ENCODE results near the gene RALY. TPM values are rescaled to one million over a fixed set of nuclear protein-coding genes. Genes with fewer than 3 reads are reported as not detected.

Gene RALY
- total RNA-seq, 1 donor, result 67.4 TPM

DNA sequence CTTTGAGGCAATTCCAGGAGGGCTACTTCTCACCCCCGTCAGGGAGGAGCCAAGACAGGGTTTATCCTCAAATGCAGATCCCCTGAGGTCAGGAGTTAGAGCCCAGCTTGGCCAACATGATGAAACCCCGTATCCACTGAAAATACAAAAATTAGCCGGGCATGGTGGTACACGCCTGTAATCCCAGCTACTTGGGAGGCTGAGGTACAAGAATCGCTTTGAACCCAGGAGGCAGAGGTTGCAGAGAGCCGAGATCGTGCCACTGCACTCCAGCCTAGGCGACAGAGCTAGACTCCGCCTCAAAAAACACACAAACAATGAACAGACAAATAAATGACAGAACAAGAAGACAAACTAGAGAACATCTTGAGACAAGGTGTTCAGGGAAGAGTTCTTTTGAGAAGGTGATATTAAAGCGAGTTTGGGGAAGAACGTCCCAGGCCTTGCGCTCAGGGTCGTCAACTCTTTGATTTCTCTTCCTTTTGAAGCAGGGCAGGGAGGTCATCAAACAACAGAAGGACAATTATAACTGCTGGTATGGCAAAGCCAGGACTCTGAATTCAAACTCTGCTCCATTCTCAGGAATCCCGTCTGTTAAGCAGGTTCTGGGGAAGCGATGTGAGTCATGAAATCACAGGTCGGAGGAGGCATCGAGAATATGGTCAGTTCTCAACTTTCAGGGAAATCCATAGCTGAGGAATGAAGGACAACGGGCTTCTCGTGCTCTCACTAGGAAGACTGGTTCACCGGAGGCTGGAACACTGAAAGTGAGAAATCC is 1.4 kb upstream of the RALY start:
- no peak for DNase-seq (ENCODE audit: low read depth)
- TF ChIP-seq, protein P1, sequence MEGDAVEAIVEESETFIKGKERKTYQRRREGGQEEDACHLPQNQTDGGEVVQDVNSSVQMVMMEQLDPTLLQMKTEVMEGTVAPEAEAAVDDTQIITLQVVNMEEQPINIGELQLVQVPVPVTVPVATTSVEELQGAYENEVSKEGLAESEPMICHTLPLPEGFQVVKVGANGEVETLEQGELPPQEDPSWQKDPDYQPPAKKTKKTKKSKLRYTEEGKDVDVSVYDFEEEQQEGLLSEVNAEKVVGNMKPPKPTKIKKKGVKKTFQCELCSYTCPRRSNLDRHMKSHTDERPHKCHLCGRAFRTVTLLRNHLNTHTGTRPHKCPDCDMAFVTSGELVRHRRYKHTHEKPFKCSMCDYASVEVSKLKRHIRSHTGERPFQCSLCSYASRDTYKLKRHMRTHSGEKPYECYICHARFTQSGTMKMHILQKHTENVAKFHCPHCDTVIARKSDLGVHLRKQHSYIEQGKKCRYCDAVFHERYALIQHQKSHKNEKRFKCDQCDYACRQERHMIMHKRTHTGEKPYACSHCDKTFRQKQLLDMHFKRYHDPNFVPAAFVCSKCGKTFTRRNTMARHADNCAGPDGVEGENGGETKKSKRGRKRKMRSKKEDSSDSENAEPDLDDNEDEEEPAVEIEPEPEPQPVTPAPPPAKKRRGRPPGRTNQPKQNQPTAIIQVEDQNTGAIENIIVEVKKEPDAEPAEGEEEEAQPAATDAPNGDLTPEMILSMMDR (IDR thresholded peaks at IDR 0.05; ENCODE audit: insufficient read depth, low read length), result no peak
- peak overlapping the region; percentile 92 for H3K4me3 ChIP-seq (ENCODE audit: low read depth, low read length)

DNA sequence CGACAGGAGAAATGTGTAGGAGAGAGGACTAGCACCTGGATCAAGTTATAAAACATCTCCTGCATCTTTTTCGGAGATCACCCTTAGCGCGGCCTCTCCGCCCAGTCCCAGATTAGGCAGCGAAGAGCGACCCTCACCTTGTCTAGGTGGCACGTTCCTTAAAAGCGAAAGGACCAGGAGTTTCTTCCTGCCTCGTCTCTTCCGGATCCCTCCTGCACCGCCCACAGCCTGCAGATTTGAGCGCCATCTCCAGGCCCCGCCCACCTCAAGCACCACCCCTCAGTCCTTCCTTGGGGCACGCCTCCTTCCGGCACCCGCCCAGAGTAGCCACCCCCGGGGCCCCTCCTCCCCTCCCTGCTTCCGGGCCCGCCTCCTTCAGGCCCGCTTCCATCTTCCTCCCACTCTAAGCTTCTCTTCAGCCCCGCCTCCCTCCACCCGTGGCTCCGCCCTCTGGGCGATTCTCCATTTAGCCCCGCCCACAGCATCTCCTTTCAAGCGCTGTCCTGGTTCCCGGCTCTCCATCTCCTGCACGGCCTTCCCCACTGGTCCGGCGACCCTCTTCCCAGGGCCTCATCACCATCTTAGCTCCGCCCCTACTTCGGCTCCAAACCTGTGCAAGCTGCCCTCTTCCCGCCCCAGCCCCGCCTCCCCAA is 662 bp upstream of the RALY start:
- TF ChIP-seq, protein P1 (IDR thresholded peaks at IDR 0.05; ENCODE audit: insufficient read depth, low read length), result no peak
- peak; percentile 100 for DNase-seq (ENCODE audit: low read depth)
- peak overlapping the region; percentile 92 for H3K4me3 ChIP-seq (ENCODE audit: low read depth, low read length)

DNA sequence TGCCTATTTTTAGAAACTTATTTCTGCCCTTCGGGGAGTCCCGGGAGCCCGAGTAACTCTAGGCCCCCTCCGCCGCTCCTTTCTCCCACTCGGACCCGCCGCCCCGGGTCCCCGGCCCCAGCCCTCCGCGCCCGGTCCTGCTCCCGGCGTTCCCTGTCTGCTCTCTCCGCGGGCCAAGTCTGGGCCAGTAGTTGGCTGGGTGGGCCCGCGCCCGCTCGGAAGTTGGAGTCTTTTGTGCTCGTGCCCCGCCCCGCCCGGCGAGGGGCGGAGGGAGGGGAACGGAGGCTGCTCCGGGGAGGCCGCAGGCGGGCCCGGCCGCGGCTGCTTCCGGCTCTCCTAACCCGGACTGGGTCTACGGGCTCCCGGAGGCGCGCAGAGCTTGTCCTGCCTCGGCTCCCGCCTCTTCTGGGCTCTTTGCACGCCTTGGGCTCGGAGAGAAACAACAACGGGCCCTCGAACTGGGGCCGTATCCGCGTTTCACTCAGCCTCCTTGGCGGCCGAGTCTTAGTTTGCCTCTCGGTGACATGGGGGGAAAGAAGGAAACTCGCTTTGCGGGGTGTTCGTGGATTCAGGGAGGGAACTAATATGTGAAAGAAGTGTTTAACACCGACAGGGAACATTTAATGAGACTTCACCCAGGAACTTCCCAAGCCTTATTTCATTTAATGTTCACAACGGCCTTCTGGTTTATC is 657 bp downstream of the RALY start:
- TF ChIP-seq, protein P1 (IDR thresholded peaks at IDR 0.05; ENCODE audit: insufficient read depth, low read length), result no peak
- H3K4me3 ChIP-seq (ENCODE audit: low read depth, low read length), result peak overlapping the region; percentile 89
- peak; percentile 69 for DNase-seq (ENCODE audit: low read depth)

DNA sequence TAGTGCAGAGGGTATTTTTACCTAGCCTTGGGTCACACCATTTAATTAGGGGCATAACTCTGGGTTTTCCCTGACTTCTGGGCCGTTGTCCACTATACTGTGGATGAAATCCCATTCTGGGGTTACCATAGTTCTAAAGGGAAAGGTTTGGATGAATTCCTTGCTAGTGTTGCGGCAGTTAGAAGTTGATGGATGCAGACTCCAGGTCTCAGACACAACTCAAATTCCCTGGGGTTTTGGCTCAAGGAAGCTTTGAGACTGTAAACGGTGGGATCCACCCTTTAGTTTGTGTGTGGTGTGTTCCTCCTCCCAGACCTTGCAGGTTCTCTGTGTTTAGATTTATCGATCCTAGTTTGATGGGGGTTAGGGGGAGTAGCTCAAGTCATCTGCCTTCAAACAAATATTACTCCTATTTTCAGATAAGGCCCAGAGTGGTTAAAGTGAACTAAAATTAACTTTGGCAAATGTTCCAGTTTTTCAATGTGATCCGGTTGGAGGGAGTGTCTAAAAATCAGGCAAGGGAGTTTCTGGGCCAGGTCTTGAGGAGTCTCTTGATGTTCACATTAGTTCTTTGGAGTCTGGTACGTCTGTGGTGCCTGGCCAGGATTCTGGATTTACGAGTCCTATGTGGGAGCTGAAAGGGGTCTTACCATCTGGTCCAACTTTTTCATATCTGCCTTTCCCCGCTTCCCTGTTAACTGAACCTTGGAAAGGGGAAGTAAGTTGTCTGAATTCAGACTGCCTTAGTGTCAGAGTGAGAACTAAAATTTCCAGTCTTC is 1.5 kb downstream of the RALY start:
- peak overlapping the region; percentile 89 for H3K4me3 ChIP-seq (ENCODE audit: low read depth, low read length)
- TF ChIP-seq, protein P1 (IDR thresholded peaks at IDR 0.05; ENCODE audit: insufficient read depth, low read length), result no peak
- peak; percentile 68 for DNase-seq (ENCODE audit: low read depth)

DNA sequence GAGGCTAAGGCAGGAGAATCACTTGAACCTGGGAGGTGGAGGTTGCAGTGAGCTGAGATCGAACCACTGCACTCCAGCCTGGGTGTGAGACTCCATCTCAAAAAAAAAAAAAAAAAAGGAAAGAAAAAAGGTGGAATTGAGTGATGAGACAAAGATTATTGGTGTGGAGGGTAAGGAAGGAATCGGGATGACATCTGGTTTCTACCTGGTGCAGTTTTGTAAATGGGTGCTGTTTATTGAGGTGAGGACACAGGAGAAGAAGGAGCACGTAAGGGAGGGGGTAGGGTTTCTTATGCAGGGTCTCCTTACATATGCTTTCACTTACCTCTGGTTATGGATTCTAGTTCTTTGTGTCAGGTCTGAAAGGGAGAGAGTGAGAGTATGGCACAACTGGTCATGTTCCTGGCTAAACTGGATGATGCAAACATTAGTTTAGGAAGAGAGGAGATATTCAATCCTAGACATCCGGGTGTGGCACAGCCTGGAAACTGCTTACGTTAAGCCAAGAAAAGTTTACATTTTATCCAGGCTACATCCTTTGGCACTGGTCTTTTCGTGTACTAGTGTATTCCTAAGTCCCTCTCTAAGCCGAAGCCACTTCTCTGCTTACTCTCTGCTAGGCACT is 5.4 kb downstream of the RALY start:
- no peak overlapping the region for H3K4me3 ChIP-seq (ENCODE audit: low read depth, low read length)
- peak; percentile 28 for DNase-seq (ENCODE audit: low read depth)
- TF ChIP-seq, protein P1 (IDR thresholded peaks at IDR 0.05; ENCODE audit: insufficient read depth, low read length), result no peak

DNA sequence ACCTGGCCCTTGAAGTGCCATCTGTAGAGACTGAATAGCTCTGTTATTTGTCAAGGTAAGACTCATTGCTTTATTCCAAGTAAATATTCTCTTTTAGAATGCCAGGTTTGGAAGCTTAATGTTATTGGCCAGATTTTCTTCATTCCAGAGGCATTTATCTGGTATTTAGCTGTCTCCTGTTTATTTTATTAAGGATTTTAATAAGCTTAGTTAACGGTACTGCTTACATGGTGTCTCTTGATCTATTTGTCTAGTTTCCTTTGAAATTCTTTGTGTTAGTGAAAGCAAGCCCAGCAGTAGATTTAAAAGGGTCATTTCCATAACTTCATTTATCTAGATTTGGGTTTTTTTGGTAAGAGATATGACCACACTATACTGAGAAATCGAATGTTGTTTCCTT is 7.7 kb downstream of the RALY start:
- TF ChIP-seq, protein P1 (IDR thresholded peaks at IDR 0.05; ENCODE audit: insufficient read depth, low read length), result no peak
- no peak overlapping the region for H3K4me3 ChIP-seq (ENCODE audit: low read depth, low read length)
- DNase-seq (ENCODE audit: low read depth), result no peak

Measured in fibroblast of the aortic adventitia (primary cell).